8988T (cell line): ENCODE measurements around the gene BLVRB.
A peak's percentile ranks its signal among the peaks of the same experiment; 100 is the strongest.
"Not testable (repeated sequence)": the region's sequence is repeated elsewhere in the genome, so short reads cannot be mapped to it uniquely, and the experiment has no call there.

ENCODE experiments used
- DNase-seq: peaks from one replicate; pipeline ENCODE4 v3.0.0; 2011

Gene BLVRB

DNA sequence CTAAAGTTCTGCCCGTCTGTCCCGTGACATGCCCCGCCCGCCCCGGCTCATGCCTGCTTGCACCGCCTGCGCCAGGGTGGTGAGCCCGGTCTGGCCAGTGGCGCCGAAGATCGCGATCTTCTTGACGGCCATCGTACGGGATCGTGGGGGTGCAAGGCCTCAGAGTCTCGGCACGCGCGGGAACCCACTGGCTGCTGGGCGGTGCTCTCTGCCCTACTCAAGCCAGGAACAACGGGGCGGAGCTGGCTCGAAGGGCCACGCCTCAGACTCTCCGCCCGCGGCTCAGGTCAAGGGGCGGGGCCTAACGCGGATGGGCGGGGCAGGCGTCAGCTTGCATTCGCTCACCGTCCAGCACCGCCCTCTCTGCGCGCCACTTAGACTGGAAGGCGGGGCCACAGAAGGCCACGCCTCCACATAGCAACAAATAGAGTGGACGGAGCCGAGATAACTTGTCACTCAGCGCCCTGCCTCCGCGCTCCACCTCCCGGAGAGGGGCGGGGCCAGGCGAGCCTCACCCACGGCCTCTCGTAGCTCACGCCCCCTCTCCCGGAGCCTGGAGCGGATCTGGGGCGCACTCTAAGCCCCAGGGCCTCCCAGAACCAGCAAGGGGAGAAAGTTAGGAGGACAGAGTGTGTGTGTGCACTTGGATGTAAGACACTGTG is at the start of gene BLVRB:
Gene BLVRB (minus strand): TSS at position 189 of the 662 bp plus-strand sequence. CDS start 57 bp downstream, at position 132.
- DNase-seq: peak; percentile 92

DNA sequence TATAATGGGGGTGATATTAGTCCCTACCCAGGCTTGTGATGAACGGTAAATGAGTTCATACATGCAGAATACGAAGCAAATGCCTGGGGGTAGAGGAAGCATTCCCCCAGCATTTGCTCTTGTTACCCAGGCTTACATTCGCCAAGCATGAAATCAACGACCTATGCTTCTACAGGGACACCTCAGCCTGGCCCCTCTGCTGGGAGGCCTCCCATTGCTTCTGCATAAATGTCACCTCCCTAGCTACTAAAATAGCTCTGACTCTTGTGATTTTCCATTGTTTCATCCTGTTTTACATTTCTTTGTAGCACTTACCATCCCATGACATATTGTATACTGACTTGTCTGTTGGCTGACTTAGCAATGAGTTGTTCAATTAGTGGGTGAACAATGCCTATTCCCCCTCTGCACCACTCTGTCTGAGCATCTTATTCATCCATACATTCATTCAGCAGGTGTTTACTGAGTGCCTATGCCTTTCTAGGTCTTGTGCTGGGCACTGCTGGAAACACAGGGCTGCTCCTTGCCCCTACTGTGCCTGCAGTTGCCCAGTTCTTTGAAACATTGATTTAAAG is 48.3 kb upstream of the BLVRB start:
- no peak for DNase-seq

DNA sequence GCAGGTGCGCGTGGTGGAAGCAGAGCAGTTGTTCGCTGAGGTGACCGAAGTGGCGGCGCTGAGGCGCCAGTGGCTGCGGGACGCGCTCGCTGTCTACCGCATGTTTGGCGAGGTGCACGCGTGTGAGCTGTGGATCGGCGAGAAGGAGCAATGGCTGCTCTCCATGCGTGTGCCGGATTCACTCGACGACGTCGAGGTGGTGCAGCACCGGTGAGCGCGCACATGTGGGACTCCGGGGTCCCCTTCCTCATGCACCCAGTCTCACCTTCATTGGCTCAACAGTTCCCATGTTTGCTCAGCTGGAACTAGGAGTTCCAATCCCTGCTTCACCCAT is 47.8 kb upstream of the BLVRB start:
- no peak for DNase-seq

DNA sequence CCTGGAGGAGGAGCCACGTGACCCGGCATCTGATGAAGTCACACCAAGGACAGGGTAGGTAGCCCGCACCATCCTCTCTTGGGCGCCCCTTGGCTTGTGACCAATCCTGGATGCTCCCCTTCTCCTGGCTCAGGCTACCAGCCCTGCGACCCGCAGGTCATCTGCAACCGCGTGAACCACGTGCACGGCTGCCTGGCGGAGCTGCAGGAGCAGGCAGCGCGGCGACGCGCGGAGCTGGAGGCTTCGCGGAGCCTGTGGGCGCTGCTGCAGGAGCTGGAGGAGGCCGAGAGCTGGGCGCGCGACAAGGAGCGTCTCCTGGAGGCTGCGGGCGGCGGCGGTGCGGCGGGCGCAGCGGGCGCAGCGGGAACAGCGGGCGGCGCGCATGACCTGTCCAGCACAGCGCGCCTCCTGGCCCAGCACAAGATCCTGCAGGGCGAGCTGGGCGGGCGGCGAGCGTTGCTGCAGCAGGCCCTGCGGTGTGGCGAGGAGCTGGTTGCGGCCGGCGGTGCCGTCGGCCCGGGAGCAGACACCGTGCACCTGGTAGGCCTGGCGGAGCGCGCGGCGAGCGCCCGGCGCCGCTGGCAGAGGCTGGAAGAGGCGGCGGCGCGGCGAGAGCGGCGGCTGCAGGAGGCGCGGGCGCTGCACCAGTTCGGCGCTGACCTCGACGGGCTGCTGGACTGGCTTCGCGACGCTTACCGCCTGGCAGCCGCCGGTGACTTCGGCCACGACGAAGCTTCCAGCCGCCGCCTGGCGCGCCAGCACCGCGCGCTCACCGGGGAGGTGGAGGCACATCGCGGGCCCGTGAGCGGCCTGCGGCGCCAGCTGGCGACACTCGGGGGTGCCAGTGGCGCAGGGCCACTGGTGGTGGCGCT is 47.2 kb upstream of the BLVRB start:
- DNase-seq: no peak

DNA sequence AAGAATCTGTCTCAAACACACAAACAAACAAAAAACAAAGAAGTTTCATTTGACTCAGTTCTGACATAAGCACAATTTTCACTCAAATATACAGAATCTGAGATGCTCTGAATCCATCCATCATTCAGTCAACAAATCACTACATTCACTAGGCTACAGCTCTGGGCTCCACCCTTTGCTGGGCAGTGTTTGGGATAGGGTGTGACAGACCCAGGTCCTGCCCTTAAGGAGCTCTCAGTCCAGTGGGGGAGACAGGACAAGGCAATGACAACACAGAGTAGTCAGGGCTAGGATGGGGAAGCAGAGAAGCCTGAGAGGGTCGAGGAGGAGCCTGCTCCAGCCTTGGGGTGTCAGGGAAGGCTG is 46.5 kb upstream of the BLVRB start:
- DNase-seq: no peak

GRCh38 chr19:40511487-40511886 is 45.9 kb upstream of the BLVRB start:
- no peak for DNase-seq

DNA sequence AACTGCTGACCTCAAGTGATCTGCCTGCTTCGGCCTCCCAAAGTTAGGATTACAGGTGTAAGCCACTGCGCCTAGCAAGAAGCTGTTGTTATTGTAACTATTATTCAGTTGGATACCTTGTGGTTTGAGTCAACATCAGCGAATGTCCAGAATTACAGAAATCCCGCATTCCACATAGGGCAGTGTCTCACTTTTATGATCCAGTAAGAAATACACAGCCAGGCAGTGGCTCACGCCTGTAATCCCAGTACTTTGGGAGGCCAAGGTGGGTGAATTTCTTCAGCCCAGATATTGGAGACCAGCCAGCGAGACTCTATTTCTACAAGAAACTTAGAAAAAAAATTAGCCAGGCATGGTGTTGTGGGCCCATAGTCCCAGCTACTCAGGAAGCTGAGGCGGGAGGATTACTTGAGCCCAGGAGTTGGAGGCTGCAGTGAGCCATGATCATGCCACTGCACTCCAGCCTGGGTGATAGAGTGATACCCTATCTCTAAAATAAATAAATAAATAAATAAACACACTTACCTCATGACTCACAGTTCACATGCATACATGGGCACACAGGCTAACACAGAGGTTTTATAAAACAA is 45.1 kb upstream of the BLVRB start:
- no peak for DNase-seq

- DNase-seq: no peak
These were observed 43.3 kb upstream of the BLVRB start for GRCh38 chr19:40508739-40509260.

DNA sequence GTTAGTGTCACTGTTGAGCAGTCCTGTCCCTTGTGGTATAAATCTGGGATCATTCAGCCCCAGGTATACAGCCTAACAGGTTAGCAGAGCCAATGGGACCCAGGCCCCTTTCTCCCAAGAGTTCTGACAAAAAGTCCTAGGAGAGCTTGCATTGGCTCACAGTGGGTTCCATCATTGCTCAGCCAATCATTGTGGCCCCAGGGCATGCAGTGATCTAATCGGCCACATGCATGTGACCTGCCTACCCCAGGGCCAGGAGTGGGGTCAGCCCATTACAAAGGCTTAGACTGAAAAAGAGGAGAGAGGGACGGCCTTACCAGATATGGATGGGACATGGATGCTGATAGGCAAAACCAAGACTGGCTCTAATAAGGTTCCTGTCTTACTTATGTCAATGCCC is 42.3 kb upstream of the BLVRB start:
- no peak for DNase-seq

DNA sequence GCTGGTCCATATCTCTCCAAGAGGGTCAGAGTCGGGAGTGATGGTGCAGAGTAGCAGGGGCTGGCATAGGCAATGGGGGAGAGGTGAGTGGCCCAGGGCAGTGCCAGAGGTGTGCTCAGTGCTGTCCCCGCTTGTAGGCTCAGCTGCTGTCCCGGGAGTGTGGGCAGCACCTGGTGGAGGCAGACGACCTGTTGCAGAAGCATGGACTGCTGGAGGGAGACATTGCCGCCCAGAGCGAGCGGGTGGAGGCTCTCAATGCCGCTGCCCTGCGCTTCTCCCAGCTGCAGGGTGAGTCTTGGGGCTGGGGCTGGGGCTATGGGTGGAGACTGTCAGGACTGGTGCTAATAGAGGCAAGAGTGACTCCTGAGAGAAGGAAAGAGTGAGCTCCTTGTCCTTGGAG is 40.6 kb upstream of the BLVRB start:
- no peak for DNase-seq

DNA sequence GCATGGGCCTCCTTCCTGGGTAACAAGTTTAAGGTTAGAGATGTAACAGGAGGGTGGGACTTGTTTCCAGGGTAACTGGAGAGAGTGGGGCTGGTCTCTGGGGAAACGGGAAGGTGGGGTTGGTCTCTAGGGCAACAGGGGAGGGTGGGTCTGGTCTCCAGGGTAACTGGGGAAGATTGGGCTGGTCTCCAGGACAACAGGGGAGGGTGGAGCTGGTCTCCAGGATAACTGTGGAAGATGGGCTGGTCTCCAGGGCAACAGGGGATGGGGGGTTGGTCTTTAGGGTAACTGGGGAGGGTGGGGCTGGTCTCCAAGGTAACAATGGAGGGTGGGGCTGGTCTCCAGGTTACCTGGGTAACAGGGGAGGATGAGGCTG is 37.8 kb upstream of the BLVRB start:
- DNase-seq: no peak

DNA sequence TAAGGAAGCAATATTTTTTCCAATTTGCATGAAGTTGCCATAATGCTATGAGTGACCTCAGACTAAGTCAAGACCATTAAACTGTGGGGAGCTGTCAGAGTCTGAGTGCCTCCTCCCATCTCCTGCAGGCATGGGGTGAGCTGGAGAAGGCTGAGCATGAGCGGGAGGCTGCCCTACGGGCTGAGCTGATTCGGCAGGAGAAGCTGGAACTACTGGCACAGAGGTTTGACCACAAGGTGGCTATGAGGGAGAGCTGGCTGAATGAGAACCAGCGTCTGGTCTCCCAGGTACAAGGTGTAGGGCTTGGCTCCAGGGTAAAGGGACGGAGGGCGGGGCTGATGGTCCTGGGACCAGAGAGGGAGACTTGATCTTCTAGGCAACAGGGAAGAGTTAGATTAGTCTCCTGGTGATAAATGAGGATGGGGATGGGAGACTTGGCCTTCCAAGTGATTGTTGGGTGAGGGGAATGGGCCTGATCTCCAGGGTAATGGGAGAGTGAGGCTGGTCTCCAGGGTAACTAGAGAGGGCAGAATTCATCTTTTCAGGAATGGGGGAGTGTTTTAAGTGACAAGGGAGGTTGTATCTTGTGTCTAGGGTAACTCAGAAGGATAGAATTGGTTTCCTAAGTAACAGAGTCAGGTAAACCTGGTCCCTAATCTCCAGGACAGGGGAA is 37.2 kb upstream of the BLVRB start:
- no peak for DNase-seq

DNA sequence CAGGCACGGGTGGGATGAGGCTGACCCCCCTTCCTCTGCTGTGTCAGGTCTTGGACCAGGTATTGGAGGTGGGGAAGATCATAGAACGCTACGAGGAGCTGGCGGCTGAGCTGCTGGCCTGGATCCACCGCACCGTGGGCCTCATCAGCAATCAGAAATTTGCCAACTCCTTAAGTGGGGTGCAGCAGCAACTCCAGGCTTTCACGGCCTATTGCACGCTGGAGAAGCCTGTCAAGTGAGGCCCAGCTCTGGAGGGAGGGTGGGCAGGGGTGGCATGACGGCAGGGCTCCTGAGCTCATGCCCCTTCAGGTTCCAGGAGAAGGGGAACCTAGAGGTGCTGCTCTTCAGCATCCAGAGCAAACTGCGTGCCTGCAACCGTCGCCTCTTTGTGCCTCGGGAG is 36.5 kb upstream of the BLVRB start:
- no peak for DNase-seq

- DNase-seq: no peak
These were observed 36.1 kb upstream of the BLVRB start for GRCh38 chr19:40501599-40501998.

- DNase-seq: not testable (repeated sequence)
These were observed 35.4 kb upstream of the BLVRB start for GRCh38 chr19:40500678-40501530.

- DNase-seq: no peak
These were observed 33.8 kb upstream of the BLVRB start for GRCh38 chr19:40499320-40499719.

- no peak for DNase-seq
These were observed 31.7 kb upstream of the BLVRB start for GRCh38 chr19:40497214-40497613.

DNA sequence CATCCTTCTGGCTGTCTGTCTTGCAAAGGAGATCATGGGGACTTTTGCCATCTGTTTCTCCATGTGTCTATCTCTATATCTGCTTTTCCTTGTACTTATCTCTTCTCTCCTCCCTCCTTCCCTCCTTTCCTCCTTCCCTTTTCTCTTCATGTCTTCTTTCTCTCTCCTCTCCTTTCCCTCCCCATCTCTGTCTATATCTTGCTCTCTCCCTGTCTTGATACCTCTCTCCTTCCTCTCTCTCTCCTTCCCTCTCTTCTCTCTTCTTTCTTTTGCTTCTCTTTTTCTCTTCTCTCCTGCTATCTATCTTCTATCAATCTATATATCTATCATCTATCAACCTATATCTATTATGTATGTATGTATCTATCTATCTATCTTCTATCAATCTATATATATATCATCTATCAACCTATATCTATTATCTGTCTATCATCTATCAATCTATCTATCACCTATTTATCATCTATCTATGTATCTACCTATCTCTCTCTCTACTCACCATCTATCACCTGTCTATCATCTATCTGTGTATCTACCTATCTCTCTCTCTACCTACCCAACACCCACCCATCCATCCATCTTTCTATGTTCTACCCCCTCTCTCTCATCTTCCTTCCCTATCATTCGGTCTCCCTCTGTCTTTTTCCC is 28.8 kb upstream of the BLVRB start:
- no peak for DNase-seq

- DNase-seq: no peak
These were observed 28.2 kb upstream of the BLVRB start for GRCh38 chr19:40493778-40494177.

DNA sequence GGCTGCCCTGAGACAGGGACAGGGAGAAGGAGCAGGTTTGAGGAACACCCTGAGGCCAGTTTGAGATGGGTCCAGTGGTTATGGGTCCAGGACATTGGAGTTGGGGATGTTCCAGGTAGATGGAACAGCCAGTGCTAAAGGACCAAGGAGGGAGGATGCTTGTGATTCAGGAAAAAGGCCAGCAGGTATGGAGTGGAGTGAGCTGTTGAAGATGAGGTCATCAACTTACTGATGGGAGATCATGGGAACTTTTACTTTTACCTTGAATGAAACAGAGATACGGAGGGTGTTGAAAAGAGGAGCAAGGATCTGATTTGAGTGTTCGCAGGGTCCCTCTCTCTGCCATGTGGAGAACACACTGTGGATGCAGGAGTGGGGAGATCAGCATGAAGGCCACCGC is 26.7 kb upstream of the BLVRB start:
- no peak for DNase-seq

DNA sequence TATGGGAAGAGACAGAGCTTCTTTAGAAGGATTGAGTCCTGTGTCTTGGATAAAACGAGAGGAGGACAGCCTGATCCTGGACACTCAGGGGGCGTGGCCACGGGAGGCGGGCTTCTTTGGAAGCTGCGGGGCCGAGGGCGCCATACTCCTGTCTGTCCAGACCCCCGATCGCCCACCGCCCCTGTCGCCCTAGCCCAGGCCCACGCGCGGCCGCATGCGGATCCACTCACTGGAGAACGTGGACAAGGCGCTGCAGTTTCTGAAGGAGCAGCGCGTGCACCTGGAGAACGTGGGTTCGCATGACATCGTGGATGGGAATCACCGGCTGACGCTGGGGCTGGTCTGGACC is 24.3 kb upstream of the BLVRB start:
- no peak for DNase-seq

DNA sequence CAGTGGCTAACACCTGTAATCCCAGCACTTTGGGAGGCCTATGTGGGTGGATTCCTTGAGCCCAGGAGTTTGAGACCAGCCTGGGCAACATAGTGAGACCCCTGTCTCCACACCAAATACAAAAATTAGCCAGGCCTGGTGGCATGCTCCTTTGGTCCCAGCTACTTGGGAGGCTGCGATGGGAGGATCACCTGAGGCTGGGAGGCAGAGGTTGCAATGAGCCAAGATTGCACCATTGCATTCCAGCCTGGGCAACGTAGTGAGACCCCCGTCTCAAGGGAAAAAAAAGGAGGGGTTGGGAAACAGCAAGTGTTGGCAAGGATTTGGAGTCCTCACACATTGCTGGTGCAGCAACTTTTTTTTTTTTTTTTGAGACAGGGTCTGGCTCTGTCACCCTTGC is 20.5 kb upstream of the BLVRB start:
- no peak for DNase-seq
